Keratinocyte (primary cell): ENCODE results near the gene CABLES2. TPM values are rescaled to one million over a fixed set of nuclear protein-coding genes. Genes with fewer than 3 reads are reported as not detected.

Source experiments
- DNase-seq: peaks from one replicate; pipeline ENCODE4 v3.0.0-alpha.2; 2011; ENCODE audit warnings: low read depth, missing footprints, low spot score
- FAIRE-seq: peaks from 2 replicates; lab custom pipeline; 2011; peaks lifted over from hg19 to GRCh38; lab: Jason Lieb, UNC
- H2AFZ ChIP-seq: 2 replicates; pipeline ENCODE4 v1.6.0; 2012; ENCODE audit warnings: low read length, control low read depth, inconsistent platforms; ENCODE audit not compliant: control insufficient read depth
- H3K27ac ChIP-seq: 2 replicates; pipeline ENCODE4 v1.5.1; 2011; ENCODE audit warnings: low read length; ENCODE audit not compliant: control insufficient read depth, insufficient read depth
- H3K27me3 ChIP-seq: 3 replicates; pipeline ENCODE4 v1.6.0; 2011; ENCODE audit warnings: low read length; ENCODE audit not compliant: control insufficient read depth, insufficient read depth; ENCODE audit errors: extremely low read depth
- H3K36me3 ChIP-seq, 2 experiments: 2 replicates in 1 of 2; 3 replicates in 1 of 2; pipeline ENCODE4 v1.5.1; 2011; ENCODE audit warnings: low read length in 2 of 2, mild to moderate bottlenecking in 1 of 2; ENCODE audit not compliant: control insufficient read depth in 2 of 2, insufficient read depth in 2 of 2; ENCODE audit errors: extremely low read depth in 1 of 2
- H3K4me1 ChIP-seq: 3 replicates; pipeline ENCODE4 v1.5.1; 2011; ENCODE audit warnings: low read length; ENCODE audit not compliant: control insufficient read depth, insufficient read depth; ENCODE audit errors: extremely low read depth
- H3K4me2 ChIP-seq: 3 replicates; pipeline ENCODE4 v1.6.0; 2011; ENCODE audit warnings: low read depth, low read length; ENCODE audit not compliant: control insufficient read depth, insufficient read depth; ENCODE audit errors: extremely low read depth
- H3K4me3 ChIP-seq, 3 experiments: fragments of 200-600 bp in 1 of 3; sonication (generic) in 1 of 3; 2 replicates in 2 of 3; 3 replicates in 1 of 3; pipeline ENCODE4 v1.5.1; 2011 to 2016; ENCODE audit warnings: low read length in 3 of 3, mild to moderate bottlenecking in 3 of 3, control low read depth in 2 of 3, inconsistent platforms in 1 of 3, low read depth in 1 of 3, mixed read lengths in 1 of 3, mixed run types in 1 of 3, moderate library complexity in 1 of 3; ENCODE audit not compliant: control insufficient read depth in 2 of 3, insufficient read depth in 2 of 3; ENCODE audit errors: extremely low read depth in 1 of 3
- H3K79me2 ChIP-seq: 2 replicates; pipeline ENCODE4 v1.6.0; 2012; ENCODE audit warnings: low read length; ENCODE audit not compliant: control insufficient read depth, insufficient read depth
- H3K9ac ChIP-seq: 3 replicates; pipeline ENCODE4 v1.6.0; 2011; ENCODE audit warnings: low read length; ENCODE audit not compliant: control insufficient read depth, insufficient read depth; ENCODE audit errors: extremely low read depth
- H3K9me1 ChIP-seq: 3 replicates; pipeline ENCODE4 v1.6.0; 2011; ENCODE audit warnings: low read length; ENCODE audit not compliant: control insufficient read depth, insufficient read depth; ENCODE audit errors: extremely low read depth
- H3K9me3 ChIP-seq: 2 replicates; pipeline ENCODE4 v1.5.1; 2012; ENCODE audit warnings: low read depth, low read length; ENCODE audit not compliant: control insufficient read depth
- H4K20me1 ChIP-seq: 3 replicates; pipeline ENCODE4 v1.6.0; 2011; ENCODE audit warnings: low read length; ENCODE audit not compliant: control insufficient read depth, insufficient read depth; ENCODE audit errors: extremely low read depth
- EZH2 ChIP-seq: IDR thresholded peaks from one replicate; pipeline ENCODE4 v1.6.1; 2012; ENCODE audit warnings: inconsistent platforms, mild to moderate bottlenecking, low read length, moderate library complexity
- dilution Hi-C: fragments of 300-500 bp; cut with MboI; formaldehyde crosslinking; loops from one replicate; pipeline ENCODE4 v1.7.0; 2020; ENCODE audit warnings: low sequenced_read_pairs; ENCODE audit not compliant: extremely low pct_ligation_motif_present
- polyA plus RNA-seq, 5 experiments: library from polyadenylated mRNA; depleted of rRNA in 3 of 5; stranded (reverse) in 3 of 5; stranded (forward) in 1 of 5; unstranded in 1 of 5; fragments of >200 nt; gene quantifications; 1 replicate in 1 of 5; 2 replicates in 3 of 5; 3 replicates in 1 of 5; pipeline versions ENCODE4 v1.2.1 to v1.2.3, GENCODE V29; 2011 to 2012; ENCODE audit warnings: missing spikeins in 2 of 5, low read depth in 1 of 5, low replicate concordance in 1 of 5
- TF ChIP-seq, protein P1 (sequence below), 3 experiments: IDR thresholded peaks in 1 of 3; conservative IDR thresholded peaks in 1 of 3; optimal IDR thresholded peaks in 1 of 3; 2 replicates in 2 of 3; 3 replicates in 1 of 3; pipeline versions ENCODE3 to v1.5.1; 2011; ENCODE audit warnings: low read length in 3 of 3, mild to moderate bottlenecking in 3 of 3, moderate library complexity in 2 of 3, control low read depth in 1 of 3, inconsistent platforms in 1 of 3; ENCODE audit not compliant: insufficient read depth in 2 of 3; ENCODE audit errors: extremely low read depth in 1 of 3

CABLES2 gene
- polyA plus RNA-seq, 1 donor (not counting 4 experiments of a cell fraction or from before 2014, with no cell fraction given): 2.2 TPM

DNA sequence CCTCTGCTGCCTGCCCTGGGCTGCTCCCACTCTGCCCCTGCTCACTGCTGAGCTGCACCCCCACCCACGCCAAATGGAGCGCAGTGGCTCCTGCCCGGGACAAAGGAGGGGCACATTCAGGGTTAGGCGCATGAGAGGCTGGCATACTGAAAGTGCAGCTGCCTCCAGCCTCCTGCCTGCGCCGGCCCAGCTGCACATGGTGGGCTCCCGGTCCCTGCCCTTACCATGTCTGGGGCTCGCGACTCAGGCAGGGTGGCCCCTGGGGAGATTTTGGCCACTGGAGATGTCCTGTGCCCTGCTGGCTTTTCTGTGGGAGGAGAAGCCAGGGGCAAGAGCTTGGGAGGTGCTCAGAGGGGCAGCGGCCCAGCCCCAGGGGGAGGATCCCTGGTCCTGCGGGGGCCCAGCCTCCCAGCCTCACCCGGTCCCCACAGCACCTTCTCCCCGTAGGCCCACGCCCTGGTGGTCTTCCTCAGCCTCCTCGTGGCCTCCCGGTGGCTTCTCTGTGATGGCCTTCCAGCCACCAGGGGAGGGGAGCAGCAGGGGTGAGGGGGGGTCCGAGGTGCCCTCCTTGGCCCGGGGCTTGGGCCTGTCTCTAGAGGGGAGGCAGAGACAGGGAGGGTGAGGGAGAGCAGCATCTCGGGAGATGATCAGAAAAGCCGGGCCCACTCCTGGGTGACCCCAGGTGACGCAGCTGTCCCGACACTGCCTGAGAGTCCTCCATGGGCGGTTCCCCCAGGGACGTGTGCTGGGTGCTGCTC, 8.4 kb upstream of the CABLES2 start:
- no peak overlapping the region for H3K4me3 ChIP-seq
- H4K20me1 ChIP-seq: no peaks in the 10 kb centered on the region
- no peak overlapping the region for H3K9ac ChIP-seq
- FAIRE-seq (no peak), DNase-seq (no peak)
- no peak overlapping the region for H2AFZ ChIP-seq
- H3K4me2 ChIP-seq: no peak overlapping the region
- dilution Hi-C loops: no loop called here
- H3K36me3 ChIP-seq: no peaks in the 10 kb centered on the region
- no peaks in the 10 kb centered on the region for H3K9me1 ChIP-seq
- H3K9me3 ChIP-seq: no peaks in the 10 kb centered on the region
- H3K4me1 ChIP-seq: no peaks in the 10 kb centered on the region
- TF ChIP-seq, protein P1, sequence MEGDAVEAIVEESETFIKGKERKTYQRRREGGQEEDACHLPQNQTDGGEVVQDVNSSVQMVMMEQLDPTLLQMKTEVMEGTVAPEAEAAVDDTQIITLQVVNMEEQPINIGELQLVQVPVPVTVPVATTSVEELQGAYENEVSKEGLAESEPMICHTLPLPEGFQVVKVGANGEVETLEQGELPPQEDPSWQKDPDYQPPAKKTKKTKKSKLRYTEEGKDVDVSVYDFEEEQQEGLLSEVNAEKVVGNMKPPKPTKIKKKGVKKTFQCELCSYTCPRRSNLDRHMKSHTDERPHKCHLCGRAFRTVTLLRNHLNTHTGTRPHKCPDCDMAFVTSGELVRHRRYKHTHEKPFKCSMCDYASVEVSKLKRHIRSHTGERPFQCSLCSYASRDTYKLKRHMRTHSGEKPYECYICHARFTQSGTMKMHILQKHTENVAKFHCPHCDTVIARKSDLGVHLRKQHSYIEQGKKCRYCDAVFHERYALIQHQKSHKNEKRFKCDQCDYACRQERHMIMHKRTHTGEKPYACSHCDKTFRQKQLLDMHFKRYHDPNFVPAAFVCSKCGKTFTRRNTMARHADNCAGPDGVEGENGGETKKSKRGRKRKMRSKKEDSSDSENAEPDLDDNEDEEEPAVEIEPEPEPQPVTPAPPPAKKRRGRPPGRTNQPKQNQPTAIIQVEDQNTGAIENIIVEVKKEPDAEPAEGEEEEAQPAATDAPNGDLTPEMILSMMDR (optimal IDR thresholded peaks at IDR 0.05 in 1 of 3, IDR thresholded peaks at IDR 0.05 in 1 of 3, conservative IDR thresholded peaks at IDR 0.05 in 1 of 3; ENCODE audit: extremely low read depth in 1 of 3, insufficient read depth in 2 of 3, low read length in 3 of 3): no peak
- no peak for TF ChIP-seq EZH2
- no peaks in the 10 kb centered on the region for H3K79me2 ChIP-seq
- H3K27ac ChIP-seq: no peak overlapping the region
- H3K27me3 ChIP-seq: peaks cover 8% of the 10 kb centered on the region

GRCh38 chr20:62413896-62414481, 6.9 kb upstream of the CABLES2 start:
- H3K27me3 ChIP-seq: no peaks in the 10 kb centered on the region
- H3K4me1 ChIP-seq: no peaks in the 10 kb centered on the region
- H3K4me3 ChIP-seq: no peak overlapping the region
- no peaks in the 10 kb centered on the region for H3K9me3 ChIP-seq
- H3K79me2 ChIP-seq: no peaks in the 10 kb centered on the region
- H2AFZ ChIP-seq: no peak overlapping the region
- FAIRE-seq (no peak), DNase-seq (no peak)
- H3K27ac ChIP-seq: no peak overlapping the region
- H3K9ac ChIP-seq: no peak overlapping the region
- no peaks in the 10 kb centered on the region for H3K9me1 ChIP-seq
- dilution Hi-C loops: no loop called here
- TF ChIP-seq, protein P1 (optimal IDR thresholded peaks at IDR 0.05 in 1 of 3, IDR thresholded peaks at IDR 0.05 in 1 of 3, conservative IDR thresholded peaks at IDR 0.05 in 1 of 3; ENCODE audit: extremely low read depth in 1 of 3, insufficient read depth in 2 of 3, low read length in 3 of 3): peak in 1 of 3 experiments; percentile 28
- TF ChIP-seq EZH2: no peak
- H4K20me1 ChIP-seq: no peaks in the 10 kb centered on the region
- no peaks in the 10 kb centered on the region for H3K36me3 ChIP-seq
- no peak overlapping the region for H3K4me2 ChIP-seq
